GM19239 (cell line): ENCODE results near the gene ASCL3.
"Not testable (repeated sequence)": the region's sequence is repeated elsewhere in the genome, so short reads cannot be mapped to it uniquely, and the experiment has no call there.

Source experiments
- DNase-seq: peaks from one replicate; pipeline ENCODE4 v3.0.0; 2011; ENCODE audit warnings: low spot score; ENCODE audit not compliant: insufficient read length
- FAIRE-seq: peaks from 2 replicates; lab custom pipeline; 2011; peaks lifted over from hg19 to GRCh38; lab: Jason Lieb, UNC

ASCL3 gene

GRCh38 chr11:8913961-8914660 is 28.7 kb downstream of the ASCL3 start:
- FAIRE-seq (peak; percentile 87), DNase-seq (peak; percentile 27)

- FAIRE-seq (peak; percentile 90), DNase-seq (peak; percentile 84)
Observed at GRCh38 chr11:8911029-8911823, 31.6 kb downstream of the ASCL3 start, which contains the start of gene AKIP1. Gene AKIP1, plus strand, starts transcription at chr11:8911189. Its CDS starts 261 bp downstream, at chr11:8911450.

- DNase-seq (no peak), FAIRE-seq (peak; percentile 79)
Observed at GRCh38 chr11:8910649-8911026, 32.2 kb downstream of the ASCL3 start.

- FAIRE-seq (no peak), DNase-seq (no peak)
Observed at GRCh38 chr11:8908099-8908498, 34.7 kb downstream of the ASCL3 start.

GRCh38 chr11:8907116-8907515 is 35.7 kb downstream of the ASCL3 start:
- FAIRE-seq (no peak), DNase-seq (no peak)

- FAIRE-seq (no peak), DNase-seq (no peak)
Observed at GRCh38 chr11:8905528-8906165, 37.2 kb downstream of the ASCL3 start.

GRCh38 chr11:8899119-8899753 is 43.6 kb downstream of the ASCL3 start:
- FAIRE-seq (no peak), DNase-seq (no peak)

- FAIRE-seq: not testable (repeated sequence)
Observed at GRCh38 chr11:8891185-8891584, 51.6 kb downstream of the ASCL3 start.

More at GRCh38 chr11:8891185-8891584, 51.6 kb downstream of the ASCL3 start:
- not testable (repeated sequence) for DNase-seq
